Brain microvascular endothelial cell (primary cell): ENCODE data around the gene TOM1L2.

Experiments used
- DNase-seq: peaks from one replicate; pipeline ENCODE4 v3.0.0-alpha.2; 2020
- H3K27ac ChIP-seq: fragments of 250-450 bp; sonication (Bioruptor Pico); 2 replicates; pipeline ENCODE4 v1.5.1; 2020; ENCODE audit warnings: mild to moderate bottlenecking, moderate library complexity
- H3K27me3 ChIP-seq: fragments of 250-450 bp; sonication (Bioruptor Pico); replicated peaks from 2 replicates; pipeline ENCODE4 v1.5.1; 2020; ENCODE audit warnings: mild to moderate bottlenecking
- H3K36me3 ChIP-seq: fragments of 250-450 bp; sonication (Bioruptor Pico); replicated peaks from 2 replicates; pipeline ENCODE4 v1.5.1; 2020; ENCODE audit warnings: mild to moderate bottlenecking
- H3K4me3 ChIP-seq: 2 replicates; pipeline ENCODE4 v1.5.1; 2011; ENCODE audit warnings: low read depth, mild to moderate bottlenecking, control low read depth, low read length, moderate library complexity
- CTCF ChIP-seq: IDR thresholded peaks from 2 replicates; pipeline ENCODE4 v1.5.1; 2011; ENCODE audit warnings: low read depth, mild to moderate bottlenecking, moderate library complexity, low read length, control low read depth, inconsistent platforms; ENCODE audit errors: missing control alignments
- in situ Hi-C: cut with HindIII; loops from 2 replicates; pipeline ENCODE4 v1.10.0; 2017; ENCODE audit warnings: low sequenced_read_pairs, low pct_ligation_motif_present

Gene TOM1L2

GRCh38 chr17:17800504-17801021 is 171.6 kb downstream of the TOM1L2 start:
- in situ Hi-C loops = no loop called here
- Histone ChIP-seq H3K27ac (no peak overlapping the region), H3K36me3 (peaks cover 49% of the 10 kb centered on the region), H3K4me3 (no peak overlapping the region), H3K27me3 (no peaks in the 10 kb centered on the region)
- DNase-seq = no peak
- TF ChIP-seq CTCF = no peak

- DNase-seq = no peak
- no peak for TF ChIP-seq CTCF
- no peak overlapping the region for H3K4me3 ChIP-seq
- no peak overlapping the region for H3K27ac ChIP-seq
- peaks cover 52% of the 10 kb centered on the region for H3K36me3 ChIP-seq
- in situ Hi-C loops = no loop called here
- H3K27me3 ChIP-seq = no peaks in the 10 kb centered on the region
These were observed 173.5 kb downstream of the TOM1L2 start for GRCh38 chr17:17798573-17799255.

GRCh38 chr17:17798010-17798556 is 174.1 kb downstream of the TOM1L2 start:
- DNase-seq = no peak
- H3K4me3 ChIP-seq = no peak overlapping the region
- no peaks in the 10 kb centered on the region for H3K27me3 ChIP-seq
- no peak for TF ChIP-seq CTCF
- H3K27ac ChIP-seq = no peak overlapping the region
- H3K36me3 ChIP-seq = peaks cover 54% of the 10 kb centered on the region
- in situ Hi-C loops = no loop called here

GRCh38 chr17:17797119-17797809 is 174.9 kb downstream of the TOM1L2 start:
- Histone ChIP-seq H3K4me3 (no peak overlapping the region), H3K27me3 (no peaks in the 10 kb centered on the region), H3K36me3 (peaks cover 55% of the 10 kb centered on the region), H3K27ac (no peak overlapping the region)
- in situ Hi-C loops = no loop called here
- DNase-seq = no peak
- no peak for TF ChIP-seq CTCF

GRCh38 chr17:17796787-17797061 is 175.5 kb downstream of the TOM1L2 start:
- peaks cover 55% of the 10 kb centered on the region for H3K36me3 ChIP-seq
- TF ChIP-seq CTCF = no peak
- no peak overlapping the region for H3K27ac ChIP-seq
- no peaks in the 10 kb centered on the region for H3K27me3 ChIP-seq
- in situ Hi-C loops = no loop called here
- no peak for DNase-seq
- no peak overlapping the region for H3K4me3 ChIP-seq
